ENCODE measurements around the gene ZNF516.

ZNF516 gene

DNA sequence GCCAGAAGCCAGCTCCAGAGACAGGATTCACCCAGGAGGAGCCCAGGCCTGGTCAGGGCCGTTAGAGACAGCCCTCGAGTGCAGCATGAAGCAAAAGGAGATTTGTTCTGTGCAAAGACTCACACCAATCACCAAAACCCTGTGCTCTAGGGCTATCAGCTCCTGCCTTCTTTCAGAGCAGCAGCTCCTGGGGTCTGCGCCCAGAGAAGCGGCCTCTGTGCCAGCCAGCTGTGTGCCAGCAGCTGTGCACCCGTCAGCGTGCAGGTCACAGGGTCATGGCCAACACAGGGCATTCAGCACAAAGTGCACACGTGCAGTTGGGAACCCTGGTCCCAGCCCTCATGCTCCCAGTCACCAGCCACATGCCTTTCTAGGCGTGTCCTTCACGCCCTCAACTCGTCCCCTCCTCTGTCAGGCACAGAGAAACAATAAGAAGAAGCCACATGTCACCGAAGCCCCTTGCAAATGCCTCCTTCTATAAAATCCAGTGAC is 49.3 kb downstream of the ZNF516 start:
- TF ChIP-seq FOXM1 (IDR thresholded peaks at IDR 0.05; ENCODE audit: borderline replicate concordance, low read depth), result no peak
- TF ChIP-seq ZBTB7A (IDR thresholded peaks at IDR 0.05; ENCODE audit: low read depth), result no peak

DNA sequence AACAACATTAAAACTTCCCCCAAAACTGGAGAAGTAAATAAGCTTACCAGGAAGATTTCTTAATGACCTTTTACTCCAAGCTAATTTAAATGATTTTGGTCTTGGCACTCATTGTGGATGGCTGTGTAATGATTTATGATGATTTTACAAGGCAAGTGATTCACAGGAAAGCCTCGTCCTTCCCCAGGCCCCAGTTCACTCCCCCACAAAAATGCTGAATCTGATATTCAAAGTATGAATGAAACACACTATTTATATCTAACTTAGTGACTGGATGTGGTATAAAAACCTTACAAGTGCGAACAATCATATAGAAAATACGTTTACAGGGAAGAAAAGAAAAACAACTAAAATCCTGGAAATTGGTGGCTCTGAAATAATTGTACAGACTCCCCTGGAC is 49.8 kb downstream of the ZNF516 start:
- no peak for TF ChIP-seq ZBTB7A (IDR thresholded peaks at IDR 0.05; ENCODE audit: low read depth)
- TF ChIP-seq EGR1 (IDR thresholded peaks at IDR 0.05), result no peak
- TF ChIP-seq, protein P1, sequence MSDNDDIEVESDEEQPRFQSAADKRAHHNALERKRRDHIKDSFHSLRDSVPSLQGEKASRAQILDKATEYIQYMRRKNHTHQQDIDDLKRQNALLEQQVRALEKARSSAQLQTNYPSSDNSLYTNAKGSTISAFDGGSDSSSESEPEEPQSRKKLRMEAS (IDR thresholded peaks at IDR 0.05), result no peak
- no peak for TF ChIP-seq TAF1 (IDR thresholded peaks at IDR 0.05; ENCODE audit: low read depth)
- TF ChIP-seq CEBPB (IDR thresholded peaks at IDR 0.05), result no peak
- TF ChIP-seq FOXM1 (IDR thresholded peaks at IDR 0.05; ENCODE audit: borderline replicate concordance, low read depth), result no peak
- no peak for TF ChIP-seq TCF12 (IDR thresholded peaks at IDR 0.05; ENCODE audit: low read depth)
- TF ChIP-seq NFIC (IDR thresholded peaks at IDR 0.05), result no peak
- TF ChIP-seq RAD21 (IDR thresholded peaks at IDR 0.05; ENCODE audit: low read depth), result no peak
- TF ChIP-seq YY1 (IDR thresholded peaks at IDR 0.05; ENCODE audit: low read depth), result no peak
- TF ChIP-seq, protein P2, sequence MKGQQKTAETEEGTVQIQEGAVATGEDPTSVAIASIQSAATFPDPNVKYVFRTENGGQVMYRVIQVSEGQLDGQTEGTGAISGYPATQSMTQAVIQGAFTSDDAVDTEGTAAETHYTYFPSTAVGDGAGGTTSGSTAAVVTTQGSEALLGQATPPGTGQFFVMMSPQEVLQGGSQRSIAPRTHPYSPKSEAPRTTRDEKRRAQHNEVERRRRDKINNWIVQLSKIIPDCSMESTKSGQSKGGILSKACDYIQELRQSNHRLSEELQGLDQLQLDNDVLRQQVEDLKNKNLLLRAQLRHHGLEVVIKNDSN (IDR thresholded peaks at IDR 0.05), result no peak
- no peak for TF ChIP-seq EP300 (IDR thresholded peaks at IDR 0.05; ENCODE audit: borderline replicate concordance)
- no peak for TF ChIP-seq CREB1 (IDR thresholded peaks at IDR 0.05; ENCODE audit: low read depth)
- no peak for TF ChIP-seq TEAD4 (IDR thresholded peaks at IDR 0.05)
- TF ChIP-seq, protein P3, sequence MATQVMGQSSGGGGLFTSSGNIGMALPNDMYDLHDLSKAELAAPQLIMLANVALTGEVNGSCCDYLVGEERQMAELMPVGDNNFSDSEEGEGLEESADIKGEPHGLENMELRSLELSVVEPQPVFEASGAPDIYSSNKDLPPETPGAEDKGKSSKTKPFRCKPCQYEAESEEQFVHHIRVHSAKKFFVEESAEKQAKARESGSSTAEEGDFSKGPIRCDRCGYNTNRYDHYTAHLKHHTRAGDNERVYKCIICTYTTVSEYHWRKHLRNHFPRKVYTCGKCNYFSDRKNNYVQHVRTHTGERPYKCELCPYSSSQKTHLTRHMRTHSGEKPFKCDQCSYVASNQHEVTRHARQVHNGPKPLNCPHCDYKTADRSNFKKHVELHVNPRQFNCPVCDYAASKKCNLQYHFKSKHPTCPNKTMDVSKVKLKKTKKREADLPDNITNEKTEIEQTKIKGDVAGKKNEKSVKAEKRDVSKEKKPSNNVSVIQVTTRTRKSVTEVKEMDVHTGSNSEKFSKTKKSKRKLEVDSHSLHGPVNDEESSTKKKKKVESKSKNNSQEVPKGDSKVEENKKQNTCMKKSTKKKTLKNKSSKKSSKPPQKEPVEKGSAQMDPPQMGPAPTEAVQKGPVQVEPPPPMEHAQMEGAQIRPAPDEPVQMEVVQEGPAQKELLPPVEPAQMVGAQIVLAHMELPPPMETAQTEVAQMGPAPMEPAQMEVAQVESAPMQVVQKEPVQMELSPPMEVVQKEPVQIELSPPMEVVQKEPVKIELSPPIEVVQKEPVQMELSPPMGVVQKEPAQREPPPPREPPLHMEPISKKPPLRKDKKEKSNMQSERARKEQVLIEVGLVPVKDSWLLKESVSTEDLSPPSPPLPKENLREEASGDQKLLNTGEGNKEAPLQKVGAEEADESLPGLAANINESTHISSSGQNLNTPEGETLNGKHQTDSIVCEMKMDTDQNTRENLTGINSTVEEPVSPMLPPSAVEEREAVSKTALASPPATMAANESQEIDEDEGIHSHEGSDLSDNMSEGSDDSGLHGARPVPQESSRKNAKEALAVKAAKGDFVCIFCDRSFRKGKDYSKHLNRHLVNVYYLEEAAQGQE (IDR thresholded peaks at IDR 0.05; ENCODE audit: low read depth), result no peak

DNA sequence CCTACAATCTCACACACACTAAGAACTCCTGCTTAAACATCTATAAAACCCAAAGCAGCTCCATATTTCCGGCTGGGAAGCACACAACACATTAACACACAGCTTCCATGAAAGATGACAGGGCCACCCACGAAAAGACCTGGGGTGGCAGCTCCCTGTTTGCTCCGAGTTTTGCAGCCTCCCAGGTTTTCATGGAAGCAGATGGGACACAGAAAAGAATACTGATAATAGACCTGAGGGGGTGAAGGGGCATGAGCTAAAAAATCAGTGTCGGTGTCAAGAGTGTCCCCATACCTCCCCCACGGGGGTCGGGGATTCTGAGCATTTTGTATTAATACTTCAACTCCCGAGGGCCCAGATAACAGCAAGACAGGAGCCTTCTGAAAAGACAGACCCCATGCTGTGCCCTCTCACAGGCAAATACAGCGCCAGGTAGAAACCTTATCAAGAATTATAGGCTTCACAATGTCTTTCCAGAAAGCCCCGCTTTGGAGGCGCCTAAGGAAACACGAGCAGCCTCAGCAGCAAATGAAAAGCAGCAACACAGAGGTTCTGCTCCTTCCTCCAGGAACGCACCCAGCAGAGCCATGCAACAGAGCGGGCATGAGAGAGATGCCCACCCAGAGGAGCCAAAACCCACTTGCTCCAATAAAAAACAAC is 50.5 kb downstream of the ZNF516 start:
- TF ChIP-seq RAD21 (IDR thresholded peaks at IDR 0.05; ENCODE audit: low read depth) (no peak), EGR1 (IDR thresholded peaks at IDR 0.05) (no peak)

DNA sequence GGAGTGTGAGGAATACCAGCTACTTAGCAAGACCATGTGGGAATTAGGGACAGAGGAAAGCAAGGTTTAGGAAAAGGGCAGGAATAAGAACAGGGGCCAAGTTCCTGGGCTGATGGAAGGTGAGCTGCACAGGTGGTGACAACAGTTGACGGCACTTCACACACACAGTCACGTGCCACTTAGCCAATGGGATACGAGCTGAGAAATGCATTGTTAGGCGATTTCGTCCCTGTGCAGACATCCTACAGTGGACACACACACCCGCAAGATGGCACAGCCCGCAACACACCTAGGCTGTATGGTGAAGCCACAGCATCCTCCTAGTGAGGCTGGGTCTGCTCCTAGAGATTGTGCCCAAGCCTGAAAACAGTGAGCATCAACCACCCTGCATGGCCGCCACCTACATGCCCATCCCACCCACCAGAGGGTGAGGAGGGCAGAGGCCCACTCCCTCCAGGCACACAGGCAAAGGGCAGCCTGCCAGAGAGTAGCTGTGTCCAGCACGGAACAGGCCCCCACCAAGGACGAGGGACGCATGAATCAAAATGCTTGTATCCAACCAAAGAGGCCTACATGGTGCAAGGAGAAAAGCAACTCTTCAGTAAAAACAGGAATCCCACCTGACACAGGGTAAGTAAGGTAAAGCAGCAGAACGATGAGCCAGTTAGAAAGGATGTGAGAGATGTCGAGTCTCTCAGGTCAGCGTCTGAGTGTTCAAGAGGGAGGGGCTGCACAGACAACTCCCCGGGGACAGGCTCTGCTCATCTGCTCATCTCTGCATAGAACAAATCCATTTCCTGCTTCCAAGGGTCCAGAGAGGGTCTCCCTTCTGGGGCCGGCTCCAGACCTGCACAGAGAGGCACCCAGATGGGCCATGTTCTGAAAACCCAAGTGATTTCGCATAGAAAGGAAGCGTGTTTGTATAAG is 51.3 kb downstream of the ZNF516 start:
- TF ChIP-seq EGR1 (IDR thresholded peaks at IDR 0.05) (no peak), NFIC (IDR thresholded peaks at IDR 0.05) (no peak), TAF1 (IDR thresholded peaks at IDR 0.05; ENCODE audit: low read depth) (no peak), CREB1 (IDR thresholded peaks at IDR 0.05; ENCODE audit: low read depth) (no peak), EP300 (IDR thresholded peaks at IDR 0.05; ENCODE audit: borderline replicate concordance) (no peak), CEBPB (IDR thresholded peaks at IDR 0.05) (no peak), YY1 (IDR thresholded peaks at IDR 0.05; ENCODE audit: low read depth) (no peak), ZBTB7A (IDR thresholded peaks at IDR 0.05; ENCODE audit: low read depth) (no peak)

DNA sequence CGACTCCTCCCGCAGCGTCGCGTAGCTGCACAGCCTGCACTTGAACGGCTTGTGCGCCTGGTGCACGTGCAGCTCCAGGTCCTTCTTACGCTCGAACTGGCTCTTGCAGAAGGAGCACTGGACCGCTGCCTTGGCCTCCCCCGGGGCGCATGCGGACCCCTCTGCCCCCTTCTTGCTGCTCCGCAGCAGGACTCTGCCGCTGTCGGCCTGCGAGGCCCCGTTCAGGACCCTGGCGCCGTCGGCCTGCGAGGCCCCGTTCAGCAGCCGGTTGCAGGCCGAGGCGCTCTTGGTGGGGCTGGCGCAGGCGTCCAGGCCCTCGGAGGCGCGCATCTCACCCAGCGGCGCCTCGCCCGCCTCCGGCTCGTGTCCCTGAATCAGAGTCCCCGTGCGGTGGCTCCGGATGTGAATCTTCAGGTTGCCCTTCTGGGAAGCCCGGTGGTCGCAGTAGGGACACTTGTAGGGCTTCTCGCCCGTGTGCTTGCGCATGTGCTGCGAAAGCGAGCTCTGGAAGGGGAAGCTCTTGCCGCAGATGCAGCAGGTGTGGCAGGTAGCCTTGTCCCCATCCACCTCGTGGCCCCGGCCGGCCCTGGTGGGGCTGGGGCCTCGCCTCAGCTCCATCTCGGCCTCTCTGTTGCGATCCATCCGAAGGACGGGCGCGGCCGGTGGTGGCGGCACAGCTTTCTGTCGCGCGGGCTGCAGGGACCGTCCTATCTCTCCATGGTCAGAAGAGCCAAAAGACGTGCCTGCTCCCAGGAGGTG is 52.5 kb downstream of the ZNF516 start:
- TF ChIP-seq EP300 (IDR thresholded peaks at IDR 0.05; ENCODE audit: borderline replicate concordance) (no peak), TCF12 (IDR thresholded peaks at IDR 0.05; ENCODE audit: low read depth) (no peak), YY1 (IDR thresholded peaks at IDR 0.05; ENCODE audit: low read depth) (no peak), EGR1 (IDR thresholded peaks at IDR 0.05) (no peak), CREB1 (IDR thresholded peaks at IDR 0.05; ENCODE audit: low read depth) (no peak), ZBTB7A (IDR thresholded peaks at IDR 0.05; ENCODE audit: low read depth) (no peak), NFIC (IDR thresholded peaks at IDR 0.05) (no peak), FOXM1 (IDR thresholded peaks at IDR 0.05; ENCODE audit: borderline replicate concordance, low read depth) (no peak), CEBPB (IDR thresholded peaks at IDR 0.05) (no peak), TAF1 (IDR thresholded peaks at IDR 0.05; ENCODE audit: low read depth) (no peak), TEAD4 (IDR thresholded peaks at IDR 0.05) (no peak), RAD21 (IDR thresholded peaks at IDR 0.05; ENCODE audit: low read depth) (no peak)
- TF ChIP-seq, protein P2 (IDR thresholded peaks at IDR 0.05), result no peak
- TF ChIP-seq, protein P1 (IDR thresholded peaks at IDR 0.05), result no peak

DNA sequence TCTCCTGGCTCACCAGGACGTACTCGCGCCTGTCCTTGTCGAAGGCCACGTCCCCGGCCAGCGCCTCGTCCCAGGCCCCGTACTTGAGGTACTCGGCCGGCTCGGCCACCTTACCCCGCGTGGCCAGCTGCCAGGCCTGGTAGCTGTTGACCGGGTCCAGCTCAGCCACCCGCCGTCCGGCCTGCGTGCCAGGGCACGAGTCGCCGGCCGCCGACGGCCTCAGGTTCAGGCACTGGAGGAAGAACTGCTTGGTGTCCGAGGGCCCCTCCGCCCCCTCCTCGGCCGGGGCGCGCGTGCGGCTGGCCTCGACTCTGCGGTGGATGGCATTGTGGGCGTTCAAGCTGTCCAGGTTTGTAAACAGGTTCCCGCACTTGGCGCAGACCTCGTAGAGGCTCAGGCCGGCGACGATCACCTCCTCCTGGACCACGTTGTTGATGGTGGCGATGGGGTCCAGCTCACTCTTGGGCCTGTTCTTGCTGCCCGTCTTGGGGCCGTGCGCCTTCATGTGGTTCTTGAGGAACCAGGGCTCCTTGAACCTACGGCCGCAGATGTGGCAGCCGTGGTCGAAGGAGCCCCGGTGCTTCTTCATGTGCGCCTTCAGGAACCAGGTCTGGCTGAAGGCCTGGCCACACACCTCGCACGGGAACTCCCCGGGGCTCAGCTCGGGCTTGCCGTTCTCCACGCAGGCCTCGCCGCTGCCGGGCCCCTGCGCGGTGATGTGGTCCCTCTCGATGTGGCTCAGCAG is 53.2 kb downstream of the ZNF516 start:
- TF ChIP-seq NFIC (IDR thresholded peaks at IDR 0.05), result no peak
- TF ChIP-seq EGR1 (IDR thresholded peaks at IDR 0.05), result no peak
- no peak for TF ChIP-seq CREB1 (IDR thresholded peaks at IDR 0.05; ENCODE audit: low read depth)
- TF ChIP-seq FOXM1 (IDR thresholded peaks at IDR 0.05; ENCODE audit: borderline replicate concordance, low read depth), result no peak
- TF ChIP-seq CEBPB (IDR thresholded peaks at IDR 0.05), result no peak
- no peak for TF ChIP-seq RAD21 (IDR thresholded peaks at IDR 0.05; ENCODE audit: low read depth)
- no peak for TF ChIP-seq TEAD4 (IDR thresholded peaks at IDR 0.05)
